NCI-H1694 treated with DMSO at 0.1 percent for 48 hours (cell line): ENCODE results near the gene COX6B2.

Source experiments
- DNase-seq: peaks from one replicate; lab custom pipeline; 2025; lab: John Stamatoyannopoulos, UW

Gene COX6B2

DNA sequence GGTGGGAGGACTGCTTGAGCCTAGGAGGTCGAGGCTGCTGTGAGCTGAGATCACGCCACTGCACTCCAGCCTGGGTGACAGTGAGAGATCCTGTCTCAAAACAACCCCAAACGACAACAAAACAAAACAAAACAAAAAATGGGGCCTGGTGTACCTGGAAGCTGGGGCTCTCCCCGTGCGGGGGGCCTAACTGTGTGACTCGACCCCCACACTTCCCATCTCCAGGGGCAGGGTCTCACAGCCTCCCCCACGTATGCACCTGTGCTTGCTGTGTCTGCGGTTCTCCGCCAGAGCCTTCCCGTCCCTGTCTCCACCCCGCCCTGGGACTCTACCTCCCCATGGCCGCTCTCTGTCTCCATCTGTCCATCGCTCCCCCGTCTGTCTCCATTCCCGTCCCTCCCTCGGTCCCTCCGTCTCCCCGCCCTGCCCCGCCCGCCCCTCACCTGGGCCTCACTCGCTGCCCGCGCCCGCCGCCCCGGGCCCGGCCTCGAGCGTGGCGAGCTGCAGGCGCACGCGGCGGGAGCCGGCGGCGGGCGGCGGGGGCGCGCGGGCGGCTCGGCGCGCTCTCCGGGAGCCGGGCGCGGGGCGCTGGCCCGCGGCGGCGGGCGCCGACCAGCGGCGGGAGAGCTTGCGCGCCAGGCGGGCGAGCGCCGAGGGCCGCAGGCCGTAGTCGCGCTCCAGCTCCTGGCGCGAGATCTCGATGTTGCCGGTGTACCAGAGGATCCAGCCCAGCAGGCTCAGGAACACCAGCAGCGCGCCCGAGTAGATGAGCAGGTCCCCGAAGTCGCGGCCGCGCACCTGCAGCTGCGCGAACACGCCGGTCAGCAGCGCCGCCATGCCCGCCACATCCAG lies 29.0 kb upstream of the COX6B2 start:
- peak; percentile 43 for DNase-seq

- DNase-seq = no peak
These were observed 28.1 kb upstream of the COX6B2 start for GRCh38 chr19:55382522-55383054.

DNA sequence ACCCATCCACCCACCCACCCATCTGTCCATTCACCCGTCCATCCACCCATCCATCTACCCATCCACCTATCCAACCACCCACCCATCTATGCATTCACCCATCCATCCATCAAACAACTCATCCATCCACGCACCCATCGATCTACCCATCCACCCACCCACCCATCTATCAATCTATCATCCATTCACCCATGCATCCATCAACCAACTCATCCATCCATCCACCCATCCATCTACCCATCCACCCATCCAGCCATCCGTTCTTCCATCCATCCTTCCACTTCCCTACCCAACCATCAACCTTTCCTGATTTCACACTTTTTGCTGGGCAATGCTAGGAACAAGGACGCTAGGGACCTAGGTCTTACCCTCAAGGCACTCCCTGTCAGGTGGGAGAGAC lies 27.5 kb upstream of the COX6B2 start:
- no peak for DNase-seq

GRCh38 chr19:55379174-55379573 lies 24.7 kb upstream of the COX6B2 start:
- DNase-seq = no peak

DNA sequence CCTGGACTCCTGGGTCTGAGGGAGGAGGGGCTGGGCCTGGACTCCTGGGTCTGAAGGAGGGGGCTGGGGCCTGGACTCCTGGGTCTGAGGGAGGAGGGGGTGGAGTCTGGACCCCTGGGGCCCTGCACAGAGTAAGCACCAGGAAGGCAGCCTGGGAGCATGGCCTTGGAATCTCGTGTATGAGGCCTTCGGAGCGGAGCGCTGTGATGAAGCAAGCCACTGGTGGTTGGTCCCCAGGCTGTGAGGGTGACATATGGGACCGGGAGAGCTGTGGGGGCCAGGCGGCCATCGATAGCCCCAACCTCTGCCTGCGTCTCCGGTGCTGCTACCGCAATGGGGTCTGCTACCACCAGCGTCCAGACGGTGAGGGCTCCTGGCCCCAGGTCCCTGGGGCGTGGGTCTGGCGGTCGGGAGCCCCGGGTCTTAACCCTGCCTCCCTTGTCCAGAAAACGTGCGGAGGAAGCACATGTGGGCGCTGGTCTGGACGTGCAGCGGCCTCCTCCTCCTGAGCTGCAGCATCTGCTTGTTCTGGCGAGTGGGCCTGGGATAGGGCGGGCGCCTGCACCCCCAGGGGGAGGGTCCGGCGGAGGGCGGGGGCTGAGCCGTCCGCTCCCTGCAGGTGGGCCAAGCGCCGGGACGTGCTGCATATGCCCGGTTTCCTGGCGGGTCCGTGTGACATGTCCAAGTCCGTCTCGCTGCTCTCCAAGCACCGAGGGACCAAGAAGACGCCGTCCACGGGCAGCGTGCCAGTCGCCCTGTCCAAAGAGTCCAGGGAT lies 23.0 kb upstream of the COX6B2 start:
- DNase-seq = no peak

DNA sequence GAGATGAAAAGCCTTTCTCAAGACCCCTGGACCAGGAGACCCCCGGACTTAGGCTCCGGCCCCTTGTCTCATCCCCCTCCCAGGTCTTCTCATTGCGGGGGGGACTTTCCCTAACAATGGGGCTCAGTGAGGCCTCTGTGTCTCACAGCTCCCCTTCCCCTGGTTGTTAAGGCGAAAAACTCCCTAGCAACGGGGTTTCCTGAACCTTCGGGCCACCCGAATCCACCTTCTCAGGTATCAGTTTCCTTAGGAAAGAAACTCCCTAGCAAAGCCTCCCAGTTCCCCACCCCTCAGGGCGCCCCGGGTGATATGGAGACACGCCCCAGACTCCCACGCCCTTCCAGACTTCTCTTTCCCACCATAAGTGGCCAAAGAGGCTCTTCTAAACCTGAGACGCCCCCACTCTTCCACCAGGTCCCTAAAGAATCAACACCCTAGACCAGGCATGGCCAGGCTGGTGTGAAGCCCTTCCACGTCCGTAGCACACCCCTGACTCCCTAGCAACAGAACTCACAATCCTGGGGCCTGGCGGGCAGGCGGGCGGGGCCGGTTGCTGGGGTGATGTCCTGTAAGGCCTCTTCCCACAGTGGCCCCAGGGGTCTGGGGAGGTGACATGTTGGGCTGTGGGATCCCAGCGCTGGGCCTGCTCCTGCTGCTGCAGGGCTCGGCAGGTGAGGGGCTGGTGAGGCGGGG lies 21.9 kb upstream of the COX6B2 start, which contains the start of gene TMEM190:
Gene TMEM190, plus strand, starts transcription at position 586 of the 693 bp plus-strand sequence. Its CDS starts 28 bp downstream, at position 614.
- no peak for DNase-seq

- no peak for DNase-seq
These were observed 19.7 kb upstream of the COX6B2 start for GRCh38 chr19:55373993-55374757.

DNA sequence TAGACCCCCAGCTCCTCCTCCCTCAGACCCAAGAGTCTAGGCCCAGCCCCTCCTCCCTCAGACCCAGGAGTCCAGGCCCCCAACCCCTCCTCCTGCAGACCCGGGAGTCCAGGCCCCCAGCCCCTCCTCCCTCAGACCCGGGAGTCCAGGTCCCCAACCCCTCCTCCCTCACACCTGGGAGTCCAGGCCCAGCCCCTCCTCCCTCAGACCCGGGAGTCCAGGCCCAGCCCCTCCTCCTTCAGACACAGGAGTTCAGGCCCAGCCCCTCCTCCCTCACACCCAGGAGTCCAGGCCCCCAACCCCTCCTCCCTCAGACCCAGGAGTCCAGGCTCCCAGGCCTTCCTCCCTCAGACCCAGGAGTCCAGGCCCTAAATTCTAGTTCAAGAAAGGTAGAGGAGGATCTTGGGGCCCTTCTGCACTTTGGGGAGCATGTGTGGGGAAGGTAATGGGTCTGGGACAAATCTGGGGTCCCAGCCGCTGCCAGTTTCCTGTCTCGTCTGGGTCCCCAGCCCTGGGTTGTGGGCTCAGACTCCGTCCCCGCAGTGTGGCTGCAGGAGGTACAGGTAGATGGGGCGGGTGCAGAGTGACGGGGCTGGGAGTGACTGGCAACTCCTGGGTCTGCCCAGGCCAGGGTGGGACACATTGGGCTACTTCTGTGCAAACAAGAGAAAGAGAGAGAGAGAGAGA lies 18.9 kb upstream of the COX6B2 start:
- DNase-seq = no peak

DNA sequence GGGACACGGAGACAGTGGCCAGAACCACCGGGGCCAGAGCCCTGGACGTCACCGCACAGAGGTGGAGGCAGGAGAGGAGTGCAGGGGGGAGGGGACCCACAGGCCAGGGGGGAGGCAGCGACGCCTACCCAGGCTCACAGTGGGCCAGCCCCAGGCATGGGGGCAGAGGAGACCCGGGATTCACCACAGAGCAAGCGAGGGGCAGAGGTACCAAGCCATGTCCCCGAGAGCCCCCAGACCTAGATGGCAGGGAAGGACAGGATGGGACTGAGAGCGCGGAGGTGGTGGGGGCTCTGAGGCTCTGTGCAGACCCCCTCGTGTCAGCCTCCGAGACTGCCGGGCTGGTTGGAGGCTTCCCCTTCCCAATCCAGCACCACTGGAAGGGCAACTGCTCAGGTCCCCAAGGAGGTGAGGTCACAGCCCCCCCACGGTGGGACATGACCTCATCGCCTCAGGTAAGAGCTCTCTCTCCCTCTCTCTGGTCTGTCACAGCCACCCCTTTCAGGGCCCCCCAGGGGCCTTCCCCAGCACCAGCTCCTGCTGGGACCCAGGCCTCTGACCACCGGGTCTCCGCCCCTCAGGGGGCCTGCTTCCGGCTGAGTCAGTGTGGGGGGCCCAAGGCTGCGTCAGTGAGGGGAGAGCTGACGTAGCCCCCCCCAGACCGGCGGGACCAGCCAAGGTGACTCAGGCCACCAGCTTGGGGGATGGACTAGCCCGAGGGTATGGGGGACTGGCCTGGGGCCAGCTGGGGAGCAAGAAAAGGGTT lies 18.0 kb upstream of the COX6B2 start:
- no peak for DNase-seq

DNA sequence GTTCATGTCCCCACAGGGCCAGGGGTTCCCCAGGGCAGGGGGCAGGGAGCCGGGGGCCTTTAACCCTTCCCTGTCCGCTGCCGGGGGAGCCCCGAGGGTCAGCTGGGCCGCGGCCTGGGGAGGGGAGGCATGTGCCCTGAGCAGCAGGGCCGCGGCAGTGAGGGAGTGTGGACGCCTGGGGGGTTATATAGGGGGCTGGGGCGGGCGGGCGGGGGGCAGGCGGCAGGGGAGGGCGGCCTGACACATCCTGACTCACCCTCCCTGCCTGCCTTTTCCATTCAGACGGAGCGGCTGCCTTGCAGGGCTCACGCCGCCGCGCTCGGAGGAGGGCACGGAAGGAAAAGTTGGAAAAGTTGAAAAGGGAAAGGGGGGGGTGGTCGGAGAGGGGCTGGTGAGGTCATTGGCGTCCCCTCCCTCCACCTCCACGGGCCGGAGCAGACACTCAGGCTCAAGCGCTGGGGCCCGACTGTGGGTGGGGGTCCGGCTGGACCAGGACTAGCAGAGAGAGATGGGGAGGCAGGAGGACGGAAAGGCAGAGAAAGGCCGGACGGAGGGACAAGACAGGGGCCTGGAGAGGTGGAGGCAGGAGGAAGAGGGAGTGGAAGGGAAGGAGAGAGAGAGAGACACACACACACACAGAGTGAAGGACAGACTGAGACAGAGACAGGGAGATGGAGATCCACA lies 15.9 kb upstream of the COX6B2 start, which contains the start of gene IL11:
Gene IL11, minus strand, starts transcription at position 159 of the 684 bp plus-strand sequence. Its CDS starts 153 bp downstream, at position 6.
- DNase-seq = no peak

GRCh38 chr19:55369653-55370304 lies 15.3 kb upstream of the COX6B2 start:
- peak; percentile 23 for DNase-seq

DNA sequence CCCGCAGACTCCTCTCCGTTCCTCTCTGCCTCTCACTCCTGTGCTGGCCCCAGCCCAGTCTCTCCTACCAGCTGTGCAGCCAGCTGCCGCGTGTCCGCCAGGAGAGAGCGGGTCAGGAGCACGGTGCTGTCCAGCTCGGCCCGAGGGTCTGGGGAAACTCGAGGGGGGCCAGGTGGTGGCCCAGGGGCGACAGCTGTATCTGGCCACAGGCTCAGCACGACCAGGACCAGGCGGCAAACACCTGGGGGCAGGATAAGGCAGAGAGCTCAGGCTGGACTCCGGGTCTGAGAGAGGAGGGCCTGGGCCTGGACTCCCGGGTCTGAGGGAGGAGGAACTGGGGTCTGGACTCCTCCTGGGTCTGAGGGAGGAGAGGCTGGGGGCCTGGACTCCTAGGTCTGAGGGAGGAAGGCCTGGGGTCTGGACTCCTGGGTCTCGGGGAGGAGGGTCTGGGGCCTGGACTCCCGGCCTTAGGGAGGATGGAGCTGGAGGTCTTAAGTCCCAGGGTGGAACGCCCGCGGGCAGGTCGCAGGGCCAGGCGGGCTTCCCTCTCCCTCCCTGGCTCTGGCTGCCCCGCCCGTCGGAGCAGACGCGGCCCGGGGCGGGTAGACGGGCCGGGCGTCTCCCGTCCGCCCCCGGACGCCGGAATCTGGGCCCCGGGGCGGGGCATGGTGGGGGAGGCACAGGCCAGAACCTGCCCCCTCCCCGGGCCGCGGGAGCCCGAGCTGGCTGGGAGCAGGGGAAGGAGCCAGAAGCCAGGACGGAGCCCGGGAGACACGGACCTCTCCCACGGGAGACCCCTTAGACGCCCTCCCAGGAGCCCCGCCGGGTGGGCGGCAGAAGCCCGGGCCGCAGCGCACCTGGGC lies 14.4 kb upstream of the COX6B2 start:
- DNase-seq = no peak

DNA sequence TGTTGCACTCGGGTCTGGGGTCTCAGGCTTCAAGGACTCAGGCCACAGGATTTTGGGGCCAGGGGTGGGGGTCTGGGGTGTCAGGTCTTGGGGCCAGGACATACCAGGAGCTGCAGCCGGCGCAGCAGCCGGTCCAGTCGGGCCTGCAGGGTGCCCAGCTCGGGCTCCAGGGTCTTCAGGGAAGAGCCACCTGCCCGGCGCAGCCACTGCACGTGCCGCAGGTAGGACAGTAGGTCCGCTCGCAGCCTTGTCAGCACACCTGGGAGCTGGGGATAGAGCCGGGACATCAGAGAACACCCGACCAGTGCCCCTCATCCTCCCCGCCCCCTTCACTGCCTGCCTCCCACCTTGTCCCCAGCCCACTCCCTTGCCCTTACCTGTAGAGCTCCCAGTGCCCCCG lies 13.6 kb upstream of the COX6B2 start:
- DNase-seq = no peak

DNA sequence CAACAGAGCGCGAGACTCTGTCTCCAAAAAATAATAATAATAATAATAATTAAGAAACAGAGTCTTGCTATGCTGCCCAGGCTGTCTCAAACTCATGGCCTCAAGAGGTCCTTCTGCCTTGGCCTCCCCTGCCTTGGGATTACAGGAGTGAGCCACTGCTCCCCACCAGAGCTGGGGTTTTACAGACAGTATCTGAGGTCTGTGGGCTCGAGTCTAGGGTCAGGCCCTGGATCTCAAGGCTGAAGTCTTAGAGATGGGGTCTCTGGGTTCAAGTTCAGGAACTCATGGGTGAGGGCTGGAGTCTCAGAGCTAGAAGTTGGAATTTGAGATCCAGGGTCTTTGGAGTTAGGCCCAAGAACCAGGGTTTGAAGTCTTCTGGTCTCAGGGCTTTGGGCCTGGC lies 12.3 kb upstream of the COX6B2 start:
- no peak for DNase-seq

GRCh38 chr19:55365964-55366363 lies 11.4 kb upstream of the COX6B2 start:
- no peak for DNase-seq

- DNase-seq = no peak
These were observed 10.7 kb upstream of the COX6B2 start for GRCh38 chr19:55365245-55365644.

GRCh38 chr19:55362990-55363716 lies 8.6 kb upstream of the COX6B2 start, which contains the start of gene GARIN5B:
Gene GARIN5B, minus strand, starts transcription at chr19:55363260. Its CDS starts 194 bp downstream, at chr19:55363066.
- DNase-seq = no peak
